Measurements from ENCODE around the gene DMBX1. TPM values are rescaled to one million over a fixed set of nuclear protein-coding genes. Genes with fewer than 3 reads are reported as not detected.

The DMBX1 gene
- total and polyA plus RNA-seq, 9 of the 15 experiments (the other 6 are each of a cell fraction or from before 2014, with no cell fraction given) = 0.25 to 4.3 (median 1.0) TPM

GRCh38 chr1:46535063-46535462 lies 45.4 kb downstream of the DMBX1 start (continued):
- no peak for TF ChIP-seq STAT6 (CRISPR knock-in tag; IDR thresholded peaks at IDR 0.05)
- TF ChIP-seq PHB (CRISPR knock-in tag; IDR thresholded peaks at IDR 0.05) = no peak
- TF ChIP-seq ZNF609 (CRISPR knock-in tag; IDR thresholded peaks at IDR 0.05; ENCODE audit: borderline replicate concordance) = no peak
- no peak for TF ChIP-seq ZNF347 (CRISPR knock-in tag; IDR thresholded peaks at IDR 0.05; ENCODE audit: low read depth)
- TF ChIP-seq MAFG (tag; conservative IDR thresholded peaks at IDR 0.05) = no peak
- no peak for TF ChIP-seq ELF1 (tag; IDR thresholded peaks at IDR 0.05)
- no peak for TF ChIP-seq TRIM24 (IDR thresholded peaks at IDR 0.05)
- no peak for TF ChIP-seq NFYB (IDR thresholded peaks at IDR 0.05; ENCODE audit: extremely low read depth, insufficient read length)
- TF ChIP-seq PYGO2 (tag; IDR thresholded peaks at IDR 0.05) = no peak
- TF ChIP-seq ZNF232 (CRISPR knock-in tag; IDR thresholded peaks at IDR 0.05) = no peak
- no peak for TF ChIP-seq HMBOX1 (IDR thresholded peaks at IDR 0.05)
- no peak for TF ChIP-seq EP400 (IDR thresholded peaks at IDR 0.05)
- no peak for TF ChIP-seq MYNN (IDR thresholded peaks at IDR 0.05)
- no peak for TF ChIP-seq MYNN (CRISPR knock-in tag; IDR thresholded peaks at IDR 0.05)
- TF ChIP-seq ZNF280B (CRISPR knock-in tag; IDR thresholded peaks at IDR 0.05) = no peak
